HG03521 (cell line): ENCODE measurements around the gene AUTS2.

ENCODE experiments used
- ATAC-seq: cut with Tn5 transposase; IDR thresholded peaks from one replicate; pipeline ENCODE4 v1.9.1; 2021; ENCODE audit warnings: mild to moderate bottlenecking, moderate library complexity; ENCODE audit not compliant: unreplicated experiment

AUTS2 gene

DNA sequence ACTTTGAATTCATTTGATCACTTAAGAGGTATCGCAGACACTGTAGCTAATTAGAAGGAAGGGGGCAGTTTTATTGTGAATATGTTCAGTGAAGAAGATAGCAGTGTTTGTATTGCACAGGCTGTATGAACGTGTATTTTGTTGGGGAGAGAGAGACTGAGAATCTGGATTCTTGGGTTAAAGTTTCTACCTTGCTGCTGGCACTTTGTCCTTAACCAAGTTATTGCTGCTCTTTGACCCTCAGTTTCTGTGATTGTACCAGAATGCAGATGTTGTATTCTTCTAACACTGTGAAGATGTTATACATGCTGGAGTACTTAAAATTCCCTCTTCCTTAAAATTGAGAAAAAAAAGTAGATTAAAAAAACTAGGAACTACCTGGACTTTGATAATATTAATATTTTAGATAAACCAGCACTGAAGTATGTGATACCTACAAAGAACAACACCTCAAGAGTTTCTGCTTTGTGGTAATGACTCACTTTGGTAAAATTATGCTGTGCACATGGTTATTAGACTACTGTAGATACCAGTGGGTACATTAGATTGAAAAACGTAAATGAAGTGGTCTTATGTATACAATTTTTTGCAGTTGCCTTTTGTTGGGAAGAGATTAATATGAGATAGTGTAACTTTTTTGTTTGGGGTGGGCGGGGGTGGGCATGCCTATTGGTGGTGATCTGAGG is 321.3 kb downstream of the AUTS2 start:
- no peak for ATAC-seq

DNA sequence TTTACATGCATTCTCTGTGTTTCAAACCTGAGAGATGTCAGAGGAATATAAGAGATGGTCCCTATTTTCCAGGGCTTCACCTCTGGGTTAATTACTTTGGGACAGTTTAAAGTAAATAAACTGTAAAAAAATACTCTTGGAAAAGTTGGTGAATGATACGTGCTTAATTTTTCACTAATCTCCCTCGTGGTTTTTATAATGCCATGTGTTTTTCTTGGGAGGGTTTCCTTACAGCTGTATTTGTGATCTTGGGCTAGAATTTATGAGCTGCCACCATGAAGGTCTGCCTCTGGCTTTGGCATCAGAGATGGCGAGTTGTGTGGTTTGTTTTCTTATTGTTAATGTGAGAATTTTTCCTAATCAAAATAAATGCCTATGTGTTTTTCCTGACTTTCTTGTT is 322.5 kb downstream of the AUTS2 start:
- ATAC-seq: no peak

DNA sequence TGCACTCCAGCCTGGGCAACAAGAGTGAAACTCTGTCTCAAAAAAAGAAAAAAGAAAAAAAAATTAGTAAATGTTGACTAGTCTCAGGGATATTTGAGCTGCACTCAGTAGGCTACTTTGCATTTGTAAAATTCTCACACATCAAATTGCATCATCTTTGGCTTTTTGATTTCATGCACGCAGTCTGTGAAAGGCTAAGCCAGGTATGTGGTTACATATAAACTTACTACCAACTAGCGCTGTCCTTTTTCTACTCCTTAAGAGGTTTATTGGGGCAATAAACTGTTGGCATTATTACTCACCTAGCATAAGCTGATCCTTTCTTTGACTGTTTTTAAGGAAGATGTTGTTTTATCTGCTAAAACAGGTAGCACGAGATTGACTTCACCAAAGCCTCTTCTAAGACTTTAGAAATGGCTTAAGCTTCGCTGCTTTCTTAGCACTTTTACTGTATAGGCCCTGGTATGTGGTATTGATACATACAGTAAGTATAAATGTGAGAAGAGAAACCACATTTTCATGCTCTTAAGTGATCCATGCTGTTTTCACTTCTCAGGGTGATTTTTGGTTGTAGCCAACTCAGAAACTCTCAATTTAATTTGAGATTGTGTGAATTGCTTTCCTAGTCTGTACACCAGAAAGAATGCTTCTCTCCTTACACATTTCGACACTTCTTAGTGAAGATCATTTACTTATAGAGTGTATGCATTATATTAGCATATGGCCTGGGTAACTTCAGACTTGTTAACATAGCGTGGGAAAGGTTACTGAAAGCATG is 323.9 kb downstream of the AUTS2 start:
- peak; percentile 78 for ATAC-seq

DNA sequence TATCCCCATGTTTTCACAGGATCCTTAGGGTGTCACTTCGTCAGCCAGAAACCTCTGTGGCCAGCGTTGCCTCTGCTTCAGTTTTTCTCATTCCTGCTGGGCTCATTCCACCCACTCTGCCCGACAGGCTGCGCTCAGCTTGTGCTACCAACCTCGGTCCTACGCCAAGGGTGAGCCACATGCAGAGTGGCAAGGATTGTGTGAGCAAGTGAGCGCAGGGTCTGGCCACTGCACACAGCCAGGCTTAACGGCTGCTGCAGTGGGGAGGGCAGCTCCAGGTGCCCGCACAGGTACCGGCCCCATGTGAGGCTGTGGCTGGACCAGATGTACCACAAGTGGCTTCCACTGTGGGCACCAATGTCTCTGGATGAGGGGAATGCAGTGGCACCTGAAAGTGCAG is 329.2 kb downstream of the AUTS2 start:
- no peak for ATAC-seq

DNA sequence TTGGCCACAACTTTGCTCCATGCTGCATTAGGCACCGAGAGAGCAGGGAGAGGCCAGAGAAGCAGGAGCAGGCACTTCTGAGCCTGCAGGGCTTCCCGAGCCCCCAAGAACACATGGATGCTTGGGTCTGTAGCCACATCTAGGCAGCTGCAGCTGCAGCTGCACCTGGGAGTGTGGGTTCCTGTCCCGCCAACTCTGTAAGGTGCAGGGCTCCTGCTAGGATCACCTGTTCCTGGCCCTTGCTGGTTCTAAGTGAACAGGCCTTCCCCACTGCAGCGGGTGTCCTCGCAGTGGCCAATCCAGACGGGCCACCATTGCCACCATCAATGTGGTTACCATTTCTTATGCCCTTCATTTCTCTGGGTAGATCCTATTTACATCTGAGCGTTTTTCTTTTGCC is 330.3 kb downstream of the AUTS2 start:
- ATAC-seq: no peak

DNA sequence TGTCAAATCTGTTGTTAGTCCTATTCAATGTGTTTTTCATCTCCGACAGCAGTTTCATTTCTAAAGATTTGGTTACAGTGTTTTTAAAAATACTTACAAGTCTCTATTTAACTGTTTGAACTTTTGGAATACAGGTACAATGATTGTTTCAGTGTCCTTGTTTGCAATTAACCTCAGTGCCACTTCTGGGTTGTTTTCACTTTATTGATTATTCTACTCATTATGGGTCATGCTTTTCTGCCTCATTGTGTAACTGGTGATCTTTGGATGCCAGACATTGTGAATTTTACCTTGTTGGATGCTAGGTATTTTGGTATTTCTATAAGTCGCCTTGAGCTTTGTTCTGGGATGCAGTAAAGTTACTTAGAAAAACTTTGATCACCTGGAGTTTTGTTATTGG is 331.3 kb downstream of the AUTS2 start:
- ATAC-seq: no peak

DNA sequence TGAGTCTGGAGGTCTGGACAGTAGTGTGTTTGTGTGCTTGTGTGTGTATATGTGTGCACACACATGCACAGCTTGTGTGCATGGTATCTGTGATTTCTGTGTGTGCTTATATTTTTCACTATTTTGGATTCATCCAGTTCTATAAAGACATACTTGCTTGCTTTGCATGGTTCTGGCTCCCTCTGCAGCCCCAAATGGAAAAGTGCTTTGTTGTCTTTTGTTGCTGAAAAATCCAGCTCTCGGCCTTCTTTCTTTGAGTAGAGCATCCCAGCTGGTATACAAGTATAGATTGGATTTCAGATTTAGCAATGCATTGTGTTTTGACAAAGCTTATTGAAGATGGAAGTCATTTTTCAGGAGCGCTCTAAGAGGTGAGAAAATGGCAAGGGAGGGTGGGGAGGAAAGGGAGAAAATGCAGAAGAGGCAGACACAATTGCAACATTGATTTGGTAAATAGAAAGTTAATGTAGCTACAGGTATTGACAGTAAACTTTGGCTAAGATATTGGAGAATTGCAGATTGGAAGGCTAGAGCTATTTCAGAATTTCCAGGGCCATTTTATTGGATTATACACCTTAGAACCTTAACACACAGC is 333.9 kb downstream of the AUTS2 start:
- no peak for ATAC-seq

DNA sequence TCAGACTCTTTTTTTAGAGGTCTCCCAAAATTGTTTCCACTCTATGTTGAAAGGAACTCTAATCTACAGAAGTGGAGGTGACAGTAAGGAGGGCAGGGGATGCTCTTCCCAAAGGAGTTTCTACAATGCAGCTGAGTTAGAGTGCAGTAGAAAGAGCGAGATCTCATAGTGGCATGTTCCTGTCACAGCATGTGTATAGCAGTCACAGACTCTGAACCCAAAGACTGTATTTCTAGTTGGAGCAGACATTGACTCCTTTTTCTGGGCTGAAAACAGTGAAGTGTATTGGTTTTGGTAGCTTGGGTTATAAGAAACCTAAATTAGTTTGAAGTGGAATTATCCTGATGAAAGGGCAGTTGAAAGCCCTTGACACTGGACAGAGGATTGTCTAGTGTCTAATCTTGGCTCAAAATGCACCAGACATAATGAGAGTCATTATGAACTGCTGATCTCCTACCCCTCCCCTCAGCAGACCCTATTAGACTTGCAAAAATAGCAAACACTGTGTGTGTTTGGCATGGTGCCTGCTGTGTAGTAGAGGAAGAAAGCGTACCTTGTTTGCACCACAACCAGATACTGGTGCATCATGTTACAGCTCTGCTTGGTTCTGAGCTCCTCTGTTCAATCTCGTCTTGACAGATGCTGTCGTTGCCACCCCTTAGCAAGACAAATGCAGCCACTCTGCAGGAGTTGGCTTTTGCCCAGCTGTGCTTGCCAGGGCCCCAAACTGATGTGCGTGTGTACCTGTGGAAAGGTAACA is 336.0 kb downstream of the AUTS2 start:
- no peak for ATAC-seq

DNA sequence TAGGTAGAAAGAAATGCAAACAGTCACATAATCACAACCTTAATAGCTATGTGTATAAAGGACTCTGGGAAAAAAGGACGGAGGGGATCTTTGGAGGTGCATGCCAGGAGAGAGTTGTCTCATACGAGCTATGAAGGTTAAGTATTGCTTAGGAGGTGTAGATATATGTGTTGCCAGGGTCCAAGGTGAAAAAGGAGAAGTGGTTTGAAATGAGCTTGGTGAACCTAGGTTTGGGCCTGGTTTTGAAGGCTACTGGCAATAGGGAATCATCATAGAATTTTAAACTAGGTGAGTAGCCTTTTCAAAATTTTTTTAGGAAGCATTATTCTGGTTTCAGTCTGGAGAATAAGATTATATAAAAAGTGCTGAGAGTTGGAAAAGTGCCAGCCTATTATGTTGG is 336.8 kb downstream of the AUTS2 start:
- no peak for ATAC-seq

DNA sequence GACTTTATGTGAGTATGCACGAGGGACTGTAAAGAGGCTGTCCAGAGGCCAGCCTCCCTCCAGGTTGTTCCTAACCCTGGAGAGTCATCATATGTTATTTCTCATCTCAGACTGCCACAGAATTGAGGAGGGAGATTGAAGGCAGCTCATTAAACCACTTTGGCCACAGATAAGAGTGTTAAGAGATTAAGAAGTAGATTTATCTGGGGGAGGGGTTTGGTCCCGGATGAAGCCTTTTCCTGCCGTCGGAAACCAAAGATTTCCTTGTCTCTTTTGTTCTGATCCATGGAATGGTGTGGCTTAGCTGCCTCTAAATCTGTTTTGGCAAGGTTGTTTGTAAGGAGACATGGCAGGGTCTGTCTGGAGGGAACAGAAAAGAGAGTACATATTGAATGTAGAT is 338.8 kb downstream of the AUTS2 start:
- ATAC-seq: no peak

DNA sequence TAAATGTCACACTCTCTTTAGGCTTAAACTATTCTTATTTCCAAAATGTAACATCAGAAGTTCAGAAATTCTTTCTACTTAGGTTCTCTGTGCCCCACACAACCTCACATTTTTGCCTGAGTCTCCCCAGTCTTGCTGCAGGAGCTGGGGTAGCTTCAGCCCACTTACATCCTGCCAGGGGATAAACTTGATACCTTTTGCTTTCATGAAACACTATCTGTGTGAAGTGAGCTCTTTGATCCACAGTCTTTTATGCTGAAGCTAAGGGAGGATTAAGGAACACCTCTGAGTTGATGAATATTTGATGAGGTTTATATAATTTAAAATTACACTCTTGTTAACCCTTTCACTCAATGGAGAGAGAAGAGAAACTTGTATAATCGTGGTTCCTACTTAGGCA is 341.0 kb downstream of the AUTS2 start:
- ATAC-seq: no peak

DNA sequence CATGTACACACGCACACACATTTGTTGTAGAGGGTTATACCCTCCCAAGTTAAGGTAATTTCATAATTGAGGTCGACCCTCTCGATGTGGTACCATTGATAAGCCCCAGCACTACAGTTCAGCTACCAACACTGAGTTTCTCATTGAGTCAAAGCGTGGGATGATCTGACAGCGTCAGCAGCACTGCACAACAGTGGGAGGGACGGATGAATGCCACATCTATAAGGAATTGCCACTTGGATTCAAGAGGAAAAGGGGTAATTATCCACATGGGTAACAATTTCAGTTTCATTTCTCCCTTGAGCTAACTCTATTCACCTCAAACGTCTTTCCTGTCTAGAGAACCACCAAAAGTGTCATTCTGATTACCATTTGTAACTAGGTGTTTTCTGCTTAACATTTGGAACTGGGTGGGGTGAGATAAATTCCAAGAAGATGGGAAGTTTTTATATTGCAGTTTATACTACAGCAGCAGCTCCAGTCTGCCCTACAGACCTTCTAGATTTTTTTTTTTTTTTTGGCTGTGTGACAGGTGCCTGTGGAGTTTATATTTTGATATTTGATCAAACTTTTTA is 342.9 kb downstream of the AUTS2 start:
- ATAC-seq: no peak

DNA sequence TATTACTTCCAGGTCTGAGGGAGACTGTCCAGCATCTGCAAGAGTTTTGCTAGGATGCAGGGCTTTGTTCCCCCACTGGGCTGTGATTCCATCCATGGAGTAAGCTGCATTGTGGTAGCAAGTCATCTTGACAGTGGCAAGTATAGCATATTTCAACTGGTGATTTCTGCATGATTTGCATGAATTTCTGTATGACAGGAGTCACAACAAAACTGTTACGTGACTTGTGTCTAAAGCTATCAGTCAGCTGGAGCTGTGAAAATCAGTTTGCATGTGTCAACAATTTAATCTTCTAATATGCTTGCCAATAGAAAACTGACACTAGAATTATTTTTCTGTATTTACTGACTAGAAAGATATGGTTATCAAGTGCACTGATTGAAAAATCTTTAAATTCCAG is 344.3 kb downstream of the AUTS2 start:
- ATAC-seq: no peak

DNA sequence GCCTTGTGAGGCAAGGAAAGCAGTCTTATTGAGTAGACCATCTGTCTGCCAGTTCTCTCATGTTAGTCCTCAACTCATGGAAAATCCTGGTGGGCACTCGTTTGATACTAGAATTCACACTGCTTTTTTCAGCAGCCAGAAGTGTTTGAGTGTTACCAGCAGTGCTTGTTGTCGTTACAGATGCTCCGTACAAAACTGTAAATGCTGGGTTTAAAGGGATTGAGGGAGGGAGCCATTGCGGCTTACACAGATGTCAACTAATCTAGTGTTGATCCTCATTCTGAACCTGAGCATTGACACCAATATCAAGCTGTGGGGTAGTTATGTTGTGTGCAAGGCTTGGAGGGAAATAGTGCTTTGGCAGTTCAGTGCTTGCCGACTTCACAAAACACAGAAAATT is 348.6 kb downstream of the AUTS2 start:
- no peak for ATAC-seq

DNA sequence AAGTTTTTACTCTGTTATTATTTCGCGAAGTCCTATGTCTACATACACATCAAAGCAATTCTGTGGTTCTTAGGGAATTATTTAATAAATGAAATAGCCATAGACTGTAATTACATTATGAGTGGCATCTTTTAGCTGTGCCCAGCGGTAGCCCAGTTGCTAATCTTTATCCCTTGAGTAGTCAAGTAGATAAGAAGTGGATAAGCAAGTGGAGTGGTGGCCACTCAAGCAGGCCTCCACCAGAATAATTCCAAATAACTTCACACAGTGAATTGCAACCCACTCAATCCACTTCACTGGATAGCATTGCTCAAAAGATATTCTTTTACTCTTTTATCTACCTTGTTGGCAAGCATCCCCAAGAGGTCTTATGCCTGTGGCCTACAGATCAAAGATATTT is 349.7 kb downstream of the AUTS2 start:
- ATAC-seq: no peak

DNA sequence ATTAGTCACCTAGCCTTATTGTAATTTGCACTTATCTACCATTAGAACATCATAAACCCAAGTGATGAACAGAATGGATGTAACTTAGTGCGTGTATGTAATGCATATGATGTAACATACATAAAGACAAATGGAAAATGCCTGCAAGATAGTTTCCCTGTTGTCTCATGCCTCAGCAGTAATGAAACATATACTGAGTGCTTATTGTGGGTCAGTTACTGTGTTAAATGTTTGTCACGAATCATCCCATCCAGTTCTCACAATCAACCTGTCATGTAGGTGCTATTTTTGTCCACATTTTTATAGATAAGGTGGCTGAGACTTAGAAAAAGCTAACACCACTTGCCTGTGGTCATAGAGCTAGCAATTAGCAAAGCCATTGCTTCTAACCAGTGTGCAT is 350.8 kb downstream of the AUTS2 start:
- no peak for ATAC-seq

DNA sequence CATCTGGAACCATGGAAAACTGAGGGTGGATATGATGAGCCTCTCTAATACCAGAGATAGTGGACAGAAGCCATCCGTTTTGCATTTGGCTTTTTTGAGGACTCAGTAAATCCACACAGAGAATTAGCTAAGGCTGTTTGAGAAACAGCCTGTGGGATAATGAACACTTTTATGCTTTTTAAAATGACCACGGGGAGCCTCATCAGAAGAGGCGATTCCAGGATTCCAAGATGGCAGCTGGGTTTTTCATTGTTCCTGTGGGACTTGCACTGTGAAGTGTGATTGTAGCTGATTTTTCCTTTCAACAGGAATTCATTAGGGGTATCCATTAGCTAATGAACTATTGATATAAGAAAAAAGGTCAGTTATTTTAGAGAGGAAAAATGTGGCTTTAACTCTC is 353.2 kb downstream of the AUTS2 start:
- no peak for ATAC-seq

DNA sequence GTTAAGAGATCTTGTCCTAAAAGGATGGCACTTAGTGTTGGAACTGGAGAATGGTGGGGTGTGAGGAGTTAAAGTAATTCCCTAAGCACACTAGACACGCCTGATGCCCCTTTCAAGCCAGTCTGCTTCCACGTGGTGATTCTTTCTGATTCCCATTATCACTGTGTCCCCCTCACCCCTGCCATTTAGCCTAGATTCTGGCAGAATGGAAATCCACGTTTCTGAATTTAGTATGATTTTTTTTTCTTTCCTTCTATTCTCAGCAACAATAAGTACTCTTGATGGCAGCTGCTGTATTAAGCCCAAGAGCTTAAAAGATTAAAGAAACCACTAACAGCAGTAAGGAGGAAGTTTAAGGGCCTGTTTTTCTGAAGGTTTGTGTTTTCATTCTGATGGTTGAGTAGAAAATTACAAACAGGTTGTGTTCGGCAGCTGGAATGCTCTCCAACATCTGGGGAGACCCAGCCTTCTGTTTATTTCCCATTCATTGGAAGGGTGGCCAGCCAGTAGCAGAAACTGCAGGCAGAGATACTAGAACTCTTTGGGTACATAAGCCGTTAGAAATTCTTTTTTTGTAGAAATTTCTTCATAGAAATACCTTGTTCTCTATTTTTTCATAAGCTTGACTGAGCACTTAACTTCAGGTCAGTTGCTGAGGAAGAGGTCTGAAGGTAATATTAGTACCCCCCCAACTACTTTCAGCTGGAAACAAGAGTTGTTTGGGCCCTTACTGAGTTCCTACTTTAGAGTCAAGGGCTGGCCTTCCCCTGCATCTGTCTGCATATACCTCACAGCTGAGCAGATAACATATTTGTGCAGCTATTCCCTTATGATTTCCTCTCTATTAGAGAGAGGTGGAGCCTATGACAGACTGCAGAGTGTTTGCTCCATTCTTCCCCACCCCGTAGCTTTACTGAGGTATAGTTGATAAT is 355.1 kb downstream of the AUTS2 start:
- no peak for ATAC-seq

DNA sequence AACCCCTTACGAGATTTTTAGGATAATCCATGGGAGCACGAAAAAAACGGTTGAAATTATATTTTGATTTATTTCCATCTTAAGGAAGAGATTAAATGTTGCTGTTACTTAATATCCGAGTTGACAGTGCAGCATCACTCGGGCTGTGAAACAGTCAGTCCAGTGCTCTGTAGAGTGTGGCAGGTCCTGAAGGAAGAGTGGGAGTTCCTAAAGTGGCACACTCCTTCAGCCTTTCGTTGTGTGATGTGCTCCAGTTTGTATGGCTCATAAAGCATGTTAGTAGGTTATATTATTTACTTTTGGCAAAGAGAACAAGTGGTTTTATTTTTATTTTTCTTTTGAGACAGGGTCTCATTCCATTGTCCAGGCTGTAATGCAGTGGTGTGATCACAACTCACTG is 358.3 kb downstream of the AUTS2 start:
- no peak for ATAC-seq

DNA sequence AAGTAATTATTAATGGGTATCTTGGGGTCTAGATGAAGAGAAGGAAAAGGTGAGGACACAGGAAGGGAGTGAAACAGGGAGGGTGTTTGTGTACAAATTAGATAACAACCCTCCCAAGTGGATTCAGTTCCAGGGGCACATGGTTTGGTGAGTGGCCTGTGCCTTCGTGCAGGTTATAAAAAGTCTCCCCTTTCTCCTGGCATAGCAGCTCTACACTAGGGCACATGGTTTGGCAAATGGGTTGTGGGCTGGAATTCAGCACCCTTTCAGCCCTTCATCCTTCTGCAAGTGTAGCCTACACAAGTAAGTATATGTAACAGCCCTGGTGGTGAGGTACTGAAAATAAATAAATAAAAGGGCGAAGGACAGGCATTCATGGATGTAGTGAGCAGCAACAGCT is 359.4 kb downstream of the AUTS2 start:
- no peak for ATAC-seq
